Activated CD4-positive, alpha-beta memory T cell treated with anti-CD3 and anti-CD28 coated beads, Interleukin-2, amount 10 ng/mL, durations not matched to agents 7 days and 5 days (primary cell): ENCODE measurements around the gene RABL2A. TPM values are rescaled to one million over a fixed set of nuclear protein-coding genes. Genes with fewer than 3 reads are reported as not detected.
"Not testable (repeated sequence)": the region's sequence is repeated elsewhere in the genome, so short reads cannot be mapped to it uniquely, and the experiment has no call there.

Experiments
- CTCF ChIA-PET: fragments of 350-600 bp; sonication (Branson Sonifier 250); formaldehyde crosslinking; loops from one replicate; lab custom pipeline; 2021; ENCODE audit warnings: antibody characterized with exemption, inconsistent platforms; lab: Charles Lee
- POLR2A ChIA-PET: fragments of 350-600 bp; sonication (Branson Sonifier 250); formaldehyde crosslinking; loops from one replicate; lab custom pipeline; 2021; ENCODE audit warnings: antibody characterized with exemption; lab: Charles Lee
- DNase-seq: peaks from one replicate; pipeline ENCODE4 v3.0.0-alpha.2; 2020
- H3K27ac Mint-ChIP-seq: one replicate; pipeline ENCODE4 v1.8.0; 2021; ENCODE audit warnings: mild to moderate bottlenecking, mixed read lengths
- H3K27me3 Mint-ChIP-seq: one replicate; pipeline ENCODE4 v1.8.0; 2021; ENCODE audit warnings: mixed read lengths
- H3K36me3 Mint-ChIP-seq: one replicate; pipeline ENCODE4 v1.8.0; 2021; ENCODE audit warnings: low read depth, mixed read lengths
- H3K4me1 Mint-ChIP-seq: one replicate; pipeline ENCODE4 v1.8.0; 2021; ENCODE audit warnings: mixed read lengths
- H3K4me3 Mint-ChIP-seq: one replicate; pipeline ENCODE4 v1.8.0; 2021; ENCODE audit warnings: mild to moderate bottlenecking, mixed read lengths
- H3K9me3 Mint-ChIP-seq: one replicate; pipeline ENCODE4 v1.8.0; 2021; ENCODE audit warnings: mixed read lengths
- total RNA-seq, 2 experiments: library from RNA; stranded (reverse); gene quantifications; one replicate each; pipeline ENCODE4 v1.2.3, GENCODE V29; 2021

RABL2A gene
- total RNA-seq, 2 experiments from 2014 or later = 13.5 to 14.1 TPM

GRCh38 chr2:113676623-113677266 is 49.7 kb downstream of the RABL2A start:
- no peaks in the 10 kb centered on the region for H3K4me1 Mint-ChIP-seq
- ChIA-PET CTCF (no interaction called here), POLR2A (no interaction called here)
- peaks cover 4% of the 10 kb centered on the region for H3K27me3 Mint-ChIP-seq
- H3K9me3 Mint-ChIP-seq = no peaks in the 10 kb centered on the region
- H3K36me3 Mint-ChIP-seq = no peaks in the 10 kb centered on the region
- H3K4me3 Mint-ChIP-seq = no peak overlapping the region
- DNase-seq = no peak
- H3K27ac Mint-ChIP-seq = no peak overlapping the region

DNA sequence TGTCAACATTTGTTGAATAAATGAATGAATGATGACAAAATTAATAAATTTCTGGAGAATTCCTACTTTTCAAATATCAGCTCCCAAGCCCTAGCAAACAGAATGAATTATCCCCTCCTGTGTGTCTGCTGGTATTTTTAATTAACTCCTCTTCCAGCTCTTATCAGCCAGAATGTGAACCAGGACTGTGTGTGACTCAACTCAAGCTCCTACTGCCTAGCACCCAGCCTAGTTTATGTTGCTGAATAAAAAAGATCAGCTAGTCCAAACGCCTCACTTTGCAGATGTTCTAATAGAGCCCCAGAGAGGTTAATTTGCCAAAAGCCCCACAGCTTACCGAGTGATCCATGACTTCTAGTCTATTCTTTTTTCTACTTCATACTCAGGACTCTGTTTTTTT is 50.3 kb downstream of the RABL2A start:
- peaks cover 6% of the 10 kb centered on the region for H3K27me3 Mint-ChIP-seq
- H3K9me3 Mint-ChIP-seq = no peaks in the 10 kb centered on the region
- H3K4me1 Mint-ChIP-seq = no peaks in the 10 kb centered on the region
- ChIA-PET POLR2A (no interaction called here), CTCF (no interaction called here)
- no peak overlapping the region for H3K4me3 Mint-ChIP-seq
- no peak for DNase-seq
- no peak overlapping the region for H3K27ac Mint-ChIP-seq
- H3K36me3 Mint-ChIP-seq = no peaks in the 10 kb centered on the region

DNA sequence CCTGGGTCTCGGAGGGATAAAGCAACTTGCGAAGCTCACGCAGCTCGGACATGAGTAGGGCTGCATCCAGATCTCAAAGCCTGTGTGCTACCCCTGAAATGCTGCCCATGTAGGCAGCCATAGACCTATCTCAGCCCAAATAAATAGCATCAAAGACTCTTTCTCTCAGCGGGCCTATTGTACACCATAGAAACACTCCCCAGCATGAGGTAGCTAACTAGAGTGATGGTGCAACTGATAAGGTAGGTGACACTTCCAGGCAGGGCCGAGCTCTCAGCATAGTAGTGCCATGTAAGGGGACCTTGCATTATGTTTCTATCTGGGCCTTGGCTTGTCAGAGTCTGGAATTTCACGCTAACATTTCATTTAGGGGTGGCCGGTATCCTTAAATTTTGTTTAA is 52.4 kb downstream of the RABL2A start:
- Mint-ChIP-seq H3K27me3 (peaks cover 8% of the 10 kb centered on the region), H3K4me3 (no peak overlapping the region), H3K9me3 (peaks cover 2% of the 10 kb centered on the region), H3K27ac (no peak overlapping the region), H3K36me3 (no peaks in the 10 kb centered on the region), H3K4me1 (no peaks in the 10 kb centered on the region)
- POLR2A ChIA-PET = no interaction called here
- CTCF ChIA-PET = no interaction called here
- no peak for DNase-seq

GRCh38 chr2:113685471-113685870 is 58.4 kb downstream of the RABL2A start:
- POLR2A ChIA-PET = no interaction called here

GRCh38 chr2:113686537-113686936 is 59.5 kb downstream of the RABL2A start:
- ChIA-PET POLR2A (interaction anchor here (1.5 kb wide), 1 partner anchor 11 kb away, joined by 3 read pairs; no protein-coding TSS in a partner anchor), CTCF (interaction anchor here (0.8 to 1.1 kb wide), 2 partner anchors 14 to 294 kb away, joined by 3 read pairs; no protein-coding TSS in a partner anchor)
- Mint-ChIP-seq H3K4me1 (peaks cover 2% of the 10 kb centered on the region), H3K27me3 (peaks cover 11% of the 10 kb centered on the region), H3K4me3 (no peak overlapping the region), H3K36me3 (no peaks in the 10 kb centered on the region), H3K9me3 (peaks cover 2% of the 10 kb centered on the region), H3K27ac (no peak overlapping the region)
- DNase-seq = no peak

More at GRCh38 chr2:113685471-113685870, 58.4 kb downstream of the RABL2A start:
- no peak overlapping the region for H3K27ac Mint-ChIP-seq
- no peak overlapping the region for H3K4me3 Mint-ChIP-seq
- no peaks in the 10 kb centered on the region for H3K4me1 Mint-ChIP-seq
- DNase-seq = no peak
- peaks cover 6% of the 10 kb centered on the region for H3K27me3 Mint-ChIP-seq
- H3K9me3 Mint-ChIP-seq = peaks cover 2% of the 10 kb centered on the region
- no peaks in the 10 kb centered on the region for H3K36me3 Mint-ChIP-seq
- CTCF ChIA-PET = interaction anchor here (1.1 kb wide), 1 partner anchor 15 kb away, joined by 3 read pairs; no protein-coding TSS in a partner anchor

- POLR2A ChIA-PET, DNase-seq, H3K27ac Mint-ChIP-seq, H3K9me3 Mint-ChIP-seq, H3K36me3 Mint-ChIP-seq, H3K4me3 Mint-ChIP-seq, H3K27me3 Mint-ChIP-seq: not testable (repeated sequence)
- CTCF ChIA-PET = interaction anchor here (1.4 kb wide), 1 partner anchor 9 kb away, joined by 5 read pairs; no protein-coding TSS in a partner anchor
- peaks cover 32% of the 10 kb centered on the region for H3K4me1 Mint-ChIP-seq
Measured at GRCh38 chr2:113690871-113691270, 63.8 kb downstream of the RABL2A start.

Other genes starting within 250 kb of the RABL2A start
- gene ZNG1B, start 189.6 kb upstream of the RABL2A start, total RNA-seq = 10 to 100 TPM; 30.6 to 32.7 TPM
- under 1 TPM; 0.18 to 0.23 TPM for gene FOXD4L1, start 128.6 kb upstream of the RABL2A start, total RNA-seq
- 10 to 100 TPM; 18.4 to 21.6 TPM for gene SLC35F5, start 129.4 kb downstream of the RABL2A start, total RNA-seq